ENCODE results near the gene IL37.

Gene IL37

GRCh38 chr2:112962308-112963175 lies 51.6 kb downstream of the IL37 start:
- no peak for DNase-seq

- DNase-seq: no peak
Measured at GRCh38 chr2:112967023-112967422, 56.1 kb downstream of the IL37 start.
